Fibroblast of the aortic adventitia (primary cell): ENCODE measurements around the gene INTS6L. TPM values are rescaled to one million over a fixed set of nuclear protein-coding genes. Genes with fewer than 3 reads are reported as not detected.
A peak's percentile ranks its signal among the peaks of the same experiment; 100 is the strongest.
"Not testable (repeated sequence)": the region's sequence is repeated elsewhere in the genome, so short reads cannot be mapped to it uniquely, and the experiment has no call there.

Experiments used
- DNase-seq: peaks from one replicate; pipeline ENCODE4 v3.0.0-alpha.2; 2010; ENCODE audit warnings: low read depth
- H3K4me3 ChIP-seq: 2 replicates; pipeline ENCODE4 v1.5.1; 2011; ENCODE audit warnings: low read depth, mild to moderate bottlenecking, control low read depth, low read length, moderate library complexity
- CTCF ChIP-seq: IDR thresholded peaks from 2 replicates; pipeline ENCODE4 v1.5.1; 2011; ENCODE audit warnings: mild to moderate bottlenecking, low read length, control low read depth, inconsistent platforms; ENCODE audit not compliant: insufficient read depth
- total RNA-seq: library from RNA; depleted of rRNA; stranded (reverse); fragments of >200 nt; gene quantifications from 2 replicates; pipeline ENCODE4 v1.2.3, GENCODE V29; 2012; ENCODE audit warnings: low replicate concordance

The INTS6L gene
- total RNA-seq, 1 donor: 3.3 TPM

GRCh38 chrX:135591871-135592270, 71.4 kb downstream of the INTS6L start:
- TF ChIP-seq CTCF: no peak
- no peak for DNase-seq

GRCh38 chrX:135594049-135594448, 73.6 kb downstream of the INTS6L start:
- DNase-seq, H3K4me3 ChIP-seq: not testable (repeated sequence)

More at GRCh38 chrX:135591871-135592270, 71.4 kb downstream of the INTS6L start:
- H3K4me3 ChIP-seq: no peak overlapping the region

GRCh38 chrX:135594453-135594852, 74.0 kb downstream of the INTS6L start:
- DNase-seq, H3K4me3 ChIP-seq: not testable (repeated sequence)

GRCh38 chrX:135595543-135595942, 75.1 kb downstream of the INTS6L start:
- no peak for DNase-seq
- H3K4me3 ChIP-seq: no peak overlapping the region
- no peak for TF ChIP-seq CTCF

- peak; percentile 67 for TF ChIP-seq CTCF
- H3K4me3 ChIP-seq: no peak overlapping the region
- DNase-seq: peak; percentile 42
These were observed 76.0 kb downstream of the INTS6L start for GRCh38 chrX:135596495-135596894.

- no peak for TF ChIP-seq CTCF
These were observed 85.4 kb downstream of the INTS6L start for GRCh38 chrX:135605906-135606305.

GRCh38 chrX:135624408-135625204, 104.1 kb downstream of the INTS6L start:
- DNase-seq, H3K4me3 ChIP-seq: not testable (repeated sequence)

More at GRCh38 chrX:135605906-135606305, 85.4 kb downstream of the INTS6L start:
- no peak overlapping the region for H3K4me3 ChIP-seq
- no peak for DNase-seq

GRCh38 chrX:135625995-135626394, 105.5 kb downstream of the INTS6L start:
- DNase-seq: peak; percentile 1

More at GRCh38 chrX:135625995-135626394, 105.5 kb downstream of the INTS6L start:
- H3K4me3 ChIP-seq: no peak overlapping the region
- no peak for TF ChIP-seq CTCF
